ENCODE data around the gene CCDC148. TPM values are rescaled to one million over a fixed set of nuclear protein-coding genes. Genes with fewer than 3 reads are reported as not detected.

Gene CCDC148
- total and polyA plus RNA-seq, 2 donors from 2014 or later, result 6.6 to 21.0 TPM

GRCh38 chr2:158134055-158134454, 322.5 kb downstream of the CCDC148 start:
- Histone ChIP-seq H3K9ac (ENCODE audit: low read length in 3 of 3) (no peak overlapping the region), H3K4me3 (ENCODE audit: low read length in 3 of 3) (no peak overlapping the region), H3K27me3 (ENCODE audit: control insufficient read depth, insufficient read depth, low read length) (no peaks in the 10 kb centered on the region), H3K4me1 (ENCODE audit: control insufficient read depth in 2 of 3, insufficient read depth in 2 of 3, low read depth in 1 of 3, low read length in 3 of 3) (peaks cover 0 to 31% (median 3%) of the 10 kb centered on the region in 3 donors), H3K36me3 (ENCODE audit: control insufficient read depth in 2 of 3, insufficient read depth in 3 of 3, low read length in 3 of 3) (no peaks in the 10 kb centered on the region), H3K9me3 (ENCODE audit: control insufficient read depth in 2 of 3, insufficient read depth in 1 of 3, low read length in 3 of 3) (no peaks in the 10 kb centered on the region), H3K27ac (ENCODE audit: low read depth in 2 of 2, low read length in 2 of 2) (no peak overlapping the region)
- FAIRE-seq (no peak), DNase-seq (no peak)
- no peak for TF ChIP-seq CTCF (IDR thresholded peaks at IDR 0.05; ENCODE audit: borderline replicate concordance, extremely low read depth, insufficient read depth)
- intact Hi-C loops (cut with DNase I), result no loop called here

- Histone ChIP-seq H3K9me3 (ENCODE audit: control insufficient read depth in 2 of 3, insufficient read depth in 1 of 3, low read length in 3 of 3) (no peaks in the 10 kb centered on the region), H3K27ac (ENCODE audit: low read depth in 2 of 2, low read length in 2 of 2) (peak overlapping the region; percentile 91), H3K9ac (ENCODE audit: low read length in 3 of 3) (no peak overlapping the region), H3K4me1 (ENCODE audit: control insufficient read depth in 2 of 3, insufficient read depth in 2 of 3, low read depth in 1 of 3, low read length in 3 of 3) (peaks cover 0 to 48% (median 7%) of the 10 kb centered on the region in 3 donors), H3K36me3 (ENCODE audit: control insufficient read depth in 2 of 3, insufficient read depth in 3 of 3, low read length in 3 of 3) (no peaks in the 10 kb centered on the region), H3K27me3 (ENCODE audit: control insufficient read depth, insufficient read depth, low read length) (no peaks in the 10 kb centered on the region), H3K4me3 (ENCODE audit: low read length in 3 of 3) (peak overlapping the region in 1 of 3 donors; percentile 13)
- no peak for TF ChIP-seq CTCF (IDR thresholded peaks at IDR 0.05; ENCODE audit: borderline replicate concordance, extremely low read depth, insufficient read depth)
- intact Hi-C loops (cut with DNase I), result no loop called here
- DNase-seq (peak in 3 of 5 donors; percentile 27 to 87 (median 84)), FAIRE-seq (peak; percentile 96)
These were observed 324.5 kb downstream of the CCDC148 start for GRCh38 chr2:158131919-158132566.

- H3K4me3 ChIP-seq (ENCODE audit: low read length in 3 of 3), result peak overlapping the region in 1 of 3 donors; percentile 13
- peak overlapping the region in 1 of 3 donors; percentile 40 for H3K9ac ChIP-seq (ENCODE audit: low read length in 3 of 3)
- H3K36me3 ChIP-seq (ENCODE audit: control insufficient read depth in 2 of 3, insufficient read depth in 3 of 3, low read length in 3 of 3), result no peaks in the 10 kb centered on the region
- TF ChIP-seq CTCF (IDR thresholded peaks at IDR 0.05; ENCODE audit: borderline replicate concordance, extremely low read depth, insufficient read depth), result no peak
- no peaks in the 10 kb centered on the region for H3K27me3 ChIP-seq (ENCODE audit: control insufficient read depth, insufficient read depth, low read length)
- peaks cover 0 to 53% (median 9%) of the 10 kb centered on the region in 3 donors for H3K4me1 ChIP-seq (ENCODE audit: control insufficient read depth in 2 of 3, insufficient read depth in 2 of 3, low read depth in 1 of 3, low read length in 3 of 3)
- H3K9me3 ChIP-seq (ENCODE audit: control insufficient read depth in 2 of 3, insufficient read depth in 1 of 3, low read length in 3 of 3), result no peaks in the 10 kb centered on the region
- peak overlapping the region; percentile 91 for H3K27ac ChIP-seq (ENCODE audit: low read depth in 2 of 2, low read length in 2 of 2)
- FAIRE-seq, result no peak
- DNase-seq, result no peak
- intact Hi-C loops (cut with DNase I), result no loop called here
These were observed 325.1 kb downstream of the CCDC148 start for GRCh38 chr2:158131483-158131912.
